PC-9 (cell line): Measurements from ENCODE around the gene TMEM134.

ENCODE experiments used
- CTCF ChIP-seq: fragments of 200-600 bp; sonication (generic); conservative IDR thresholded peaks from 2 replicates; pipeline ENCODE4 v1.6.1; 2017; ENCODE audit warnings: mixed run types, antibody characterized with exemption, mild to moderate bottlenecking, moderate library complexity
- EZH2 ChIP-seq: fragments of 200-600 bp; sonication (generic); IDR thresholded peaks from 2 replicates; pipeline ENCODE4 v1.8.0; 2017; ENCODE audit warnings: antibody characterized with exemption, low read depth

- TF ChIP-seq CTCF, result no peak
- TF ChIP-seq EZH2, result no peak
Measured at GRCh38 chr11:67420646-67421429, 48.2 kb downstream of the TMEM134 start.
